Calu3 (cell line): ENCODE results near the gene BAG1. TPM values are rescaled to one million over a fixed set of nuclear protein-coding genes. Genes with fewer than 3 reads are reported as not detected.

Experiments used
- BruUV-seq: library from RNA; stranded (reverse); fragments of 400-500 nt; replicated peaks from 2 replicates; lab custom pipeline; 2021; lab: Mats Ljungman, UMichigan
- CTCF ChIA-PET: fragments of 300-600 bp; sonication (Branson Sonifier 250); formaldehyde crosslinking; loops from one replicate; lab custom pipeline; 2022; ENCODE audit warnings: antibody characterized with exemption; lab: Charles Lee
- DNase-seq: peaks from one replicate; pipeline ENCODE4 v3.0.0; 2022
- H3K27ac Mint-ChIP-seq: one replicate; pipeline ENCODE4 v1.8.0; 2022; ENCODE audit warnings: mixed read lengths; ENCODE audit not compliant: unreplicated experiment
- H3K27me3 Mint-ChIP-seq: one replicate; pipeline ENCODE4 v1.8.0; 2022; ENCODE audit warnings: mixed read lengths; ENCODE audit not compliant: unreplicated experiment
- H3K36me3 Mint-ChIP-seq: one replicate; pipeline ENCODE4 v1.8.0; 2022; ENCODE audit warnings: mild to moderate bottlenecking, moderate library complexity, mixed read lengths; ENCODE audit not compliant: insufficient read depth, unreplicated experiment
- H3K4me1 Mint-ChIP-seq: one replicate; pipeline ENCODE4 v1.8.0; 2022; ENCODE audit warnings: mild to moderate bottlenecking, low read depth, mixed read lengths; ENCODE audit not compliant: unreplicated experiment
- H3K4me3 Mint-ChIP-seq: one replicate; pipeline ENCODE4 v1.8.0; 2022; ENCODE audit warnings: mild to moderate bottlenecking, low read depth, moderate library complexity, mixed read lengths; ENCODE audit not compliant: unreplicated experiment
- H3K9me3 Mint-ChIP-seq: one replicate; pipeline ENCODE4 v1.8.0; 2022; ENCODE audit warnings: low read depth, mixed read lengths; ENCODE audit not compliant: unreplicated experiment
- intact Hi-C: fragments of 100-400 bp; cut with micrococcal nuclease; formaldehyde crosslinking; loops from one replicate; pipeline ENCODE4 v1.10.0; 2022; ENCODE audit not compliant: unreplicated experiment
- total RNA-seq: library from RNA; stranded (reverse); gene quantifications from 2 replicates; pipeline ENCODE4 v1.2.3, GENCODE V29; 2022
- TF ChIP-seq, protein P1 (sequence below): fragments of 200-600 bp; IDR thresholded peaks from one replicate; pipeline ENCODE4 v1.8.0; 2022; ENCODE audit warnings: antibody characterized with exemption; ENCODE audit not compliant: unreplicated experiment

The BAG1 gene
- total RNA-seq, 1 experiment from 2014 or later, result 35.2 TPM

GRCh38 chr9:33241298-33241697 is 23.2 kb downstream of the BAG1 start:
- CTCF ChIA-PET, result no interaction called here

GRCh38 chr9:33239921-33240320 is 24.6 kb downstream of the BAG1 start, which contains the start of gene SPINK4:
Gene SPINK4, plus strand, starts transcription at chr9:33240167. Its CDS starts 42 bp downstream, at chr9:33240209.
- Mint-ChIP-seq H3K4me3 (no peak within 1 kb of the TSS), H3K36me3 (no peaks in the 10 kb centered on the region), H3K27me3 (no peaks in the 10 kb centered on the region), H3K9me3 (no peaks in the 10 kb centered on the region), H3K4me1 (peaks cover 22% of the 10 kb centered on the region), H3K27ac (peak within 1 kb of the TSS; percentile 4)
- BruUV-seq, result no TSS peak
- intact Hi-C loops, result no loop called here
- TF ChIP-seq, protein P1, sequence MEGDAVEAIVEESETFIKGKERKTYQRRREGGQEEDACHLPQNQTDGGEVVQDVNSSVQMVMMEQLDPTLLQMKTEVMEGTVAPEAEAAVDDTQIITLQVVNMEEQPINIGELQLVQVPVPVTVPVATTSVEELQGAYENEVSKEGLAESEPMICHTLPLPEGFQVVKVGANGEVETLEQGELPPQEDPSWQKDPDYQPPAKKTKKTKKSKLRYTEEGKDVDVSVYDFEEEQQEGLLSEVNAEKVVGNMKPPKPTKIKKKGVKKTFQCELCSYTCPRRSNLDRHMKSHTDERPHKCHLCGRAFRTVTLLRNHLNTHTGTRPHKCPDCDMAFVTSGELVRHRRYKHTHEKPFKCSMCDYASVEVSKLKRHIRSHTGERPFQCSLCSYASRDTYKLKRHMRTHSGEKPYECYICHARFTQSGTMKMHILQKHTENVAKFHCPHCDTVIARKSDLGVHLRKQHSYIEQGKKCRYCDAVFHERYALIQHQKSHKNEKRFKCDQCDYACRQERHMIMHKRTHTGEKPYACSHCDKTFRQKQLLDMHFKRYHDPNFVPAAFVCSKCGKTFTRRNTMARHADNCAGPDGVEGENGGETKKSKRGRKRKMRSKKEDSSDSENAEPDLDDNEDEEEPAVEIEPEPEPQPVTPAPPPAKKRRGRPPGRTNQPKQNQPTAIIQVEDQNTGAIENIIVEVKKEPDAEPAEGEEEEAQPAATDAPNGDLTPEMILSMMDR, result no peak
- DNase-seq, result no peak
- CTCF ChIA-PET, result interaction anchor here (0.8 to 1.9 kb wide), 2 partner anchors 14 to 24 kb away, joined by 6 to 7 read pairs; partner anchors contain the start of gene BAG1

More at GRCh38 chr9:33241298-33241697, 23.2 kb downstream of the BAG1 start:
- Mint-ChIP-seq H3K36me3 (no peaks in the 10 kb centered on the region), H3K4me1 (peaks cover 9% of the 10 kb centered on the region), H3K9me3 (no peaks in the 10 kb centered on the region), H3K4me3 (no peak overlapping the region), H3K27me3 (no peaks in the 10 kb centered on the region), H3K27ac (no peak overlapping the region)
- intact Hi-C loops, result no loop called here
- no peak for DNase-seq
- BruUV-seq, result no TSS peak
- TF ChIP-seq, protein P1, result no peak

DNA sequence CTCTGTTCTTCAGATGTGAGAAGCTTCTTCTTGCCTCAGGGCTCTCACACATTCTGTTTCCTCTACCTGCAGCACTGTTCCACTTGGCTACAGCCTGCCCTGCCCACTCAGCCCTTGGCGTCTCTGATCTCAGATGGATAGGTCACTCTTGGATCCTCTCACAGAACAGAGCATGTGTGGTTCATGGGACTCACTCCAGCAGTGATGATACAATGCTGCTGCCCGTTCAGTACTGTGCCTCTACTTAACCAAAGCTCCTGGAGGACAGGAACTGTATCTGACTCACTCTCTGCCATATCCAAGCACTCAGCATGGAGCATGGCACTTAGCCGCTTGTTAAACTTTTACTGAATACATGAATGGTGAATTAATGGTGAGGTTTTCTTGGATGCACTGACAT is 27.9 kb downstream of the BAG1 start:
- Mint-ChIP-seq H3K4me1 (peaks cover 51% of the 10 kb centered on the region), H3K9me3 (peaks cover 5% of the 10 kb centered on the region), H3K27me3 (no peaks in the 10 kb centered on the region), H3K36me3 (peaks cover 10% of the 10 kb centered on the region), H3K27ac (no peak overlapping the region), H3K4me3 (no peak overlapping the region)
- TF ChIP-seq, protein P1, result no peak
- CTCF ChIA-PET, result no interaction called here
- intact Hi-C loops, result no loop called here
- no TSS peak for BruUV-seq
- DNase-seq, result no peak

- no peaks in the 10 kb centered on the region for H3K27me3 Mint-ChIP-seq
These were observed 29.7 kb downstream of the BAG1 start for GRCh38 chr9:33234511-33235467.

More at GRCh38 chr9:33234511-33235467, 29.7 kb downstream of the BAG1 start:
- peak overlapping the region; percentile 90 for H3K27ac Mint-ChIP-seq
- CTCF ChIA-PET, result interaction anchor here (0.9 to 1.4 kb wide), 4 partner anchors 68 to 389 kb away, joined by 3 read pairs; partner anchors contain the start of gene B4GALT1
- H3K4me1 Mint-ChIP-seq, result peaks cover 52% of the 10 kb centered on the region
- DNase-seq, result no peak
- TF ChIP-seq, protein P1, result no peak
- H3K9me3 Mint-ChIP-seq, result peaks cover 5% of the 10 kb centered on the region
- peak overlapping the region; percentile 8 for H3K4me3 Mint-ChIP-seq
- intact Hi-C loops, result no loop called here
- TSS peak; percentile 86 for BruUV-seq
- peaks cover 16% of the 10 kb centered on the region for H3K36me3 Mint-ChIP-seq
